HTR-8/SVneo (cell line): ENCODE data around the gene KCNT1.

Source experiments
- DNase-seq: peaks from one replicate; pipeline ENCODE4 v3.0.0; 2011; ENCODE audit warnings: low spot score, mixed read lengths; ENCODE audit not compliant: insufficient read length
- FAIRE-seq: peaks from 2 replicates; lab custom pipeline; 2011; peaks lifted over from hg19 to GRCh38; lab: Jason Lieb, UNC

The KCNT1 gene

GRCh38 chr9:135743021-135743420, 41.0 kb downstream of the KCNT1 start:
- FAIRE-seq, result no peak

GRCh38 chr9:135743546-135744332, 41.8 kb downstream of the KCNT1 start:
- FAIRE-seq (no peak), DNase-seq (no peak)

More at GRCh38 chr9:135743021-135743420, 41.0 kb downstream of the KCNT1 start:
- no peak for DNase-seq

- FAIRE-seq (no peak), DNase-seq (no peak)
These were observed 42.5 kb downstream of the KCNT1 start for GRCh38 chr9:135744333-135745070.

GRCh38 chr9:135745189-135745588, 43.2 kb downstream of the KCNT1 start:
- FAIRE-seq (no peak), DNase-seq (no peak)

- no peak for FAIRE-seq
- DNase-seq, result no peak
These were observed 43.8 kb downstream of the KCNT1 start for GRCh38 chr9:135745686-135746324.

GRCh38 chr9:135746565-135746964, 44.6 kb downstream of the KCNT1 start:
- DNase-seq, result no peak
- FAIRE-seq, result no peak

- FAIRE-seq (no peak), DNase-seq (no peak)
These were observed 45.3 kb downstream of the KCNT1 start for GRCh38 chr9:135747311-135747710.

- no peak for DNase-seq
- FAIRE-seq, result no peak
These were observed 46.7 kb downstream of the KCNT1 start for GRCh38 chr9:135748676-135749075.

GRCh38 chr9:135749171-135750045, 47.4 kb downstream of the KCNT1 start:
- FAIRE-seq (no peak), DNase-seq (no peak)

GRCh38 chr9:135750786-135751185, 48.8 kb downstream of the KCNT1 start:
- FAIRE-seq (no peak), DNase-seq (no peak)

- no peak for DNase-seq
- no peak for FAIRE-seq
These were observed 49.5 kb downstream of the KCNT1 start for GRCh38 chr9:135751501-135751900.

GRCh38 chr9:135752281-135753204, 50.6 kb downstream of the KCNT1 start:
- FAIRE-seq, result no peak
- DNase-seq, result no peak

GRCh38 chr9:135753391-135754105, 51.6 kb downstream of the KCNT1 start:
- DNase-seq, result no peak
- FAIRE-seq, result no peak

GRCh38 chr9:135756576-135756975, 54.6 kb downstream of the KCNT1 start:
- no peak for DNase-seq
- no peak for FAIRE-seq

GRCh38 chr9:135757356-135757755, 55.4 kb downstream of the KCNT1 start:
- DNase-seq, result no peak

GRCh38 chr9:135758056-135758455, 56.1 kb downstream of the KCNT1 start:
- no peak for DNase-seq
- FAIRE-seq, result no peak

More at GRCh38 chr9:135757356-135757755, 55.4 kb downstream of the KCNT1 start:
- FAIRE-seq, result no peak

- FAIRE-seq (no peak), DNase-seq (no peak)
These were observed 56.9 kb downstream of the KCNT1 start for GRCh38 chr9:135758870-135759269.

GRCh38 chr9:135759676-135760300, 57.8 kb downstream of the KCNT1 start:
- FAIRE-seq (no peak), DNase-seq (no peak)
